Epithelial cell of proximal tubule (primary cell): ENCODE measurements around the gene STIM2. TPM values are rescaled to one million over a fixed set of nuclear protein-coding genes. Genes with fewer than 3 reads are reported as not detected.
"Not testable (repeated sequence)": the region's sequence is repeated elsewhere in the genome, so short reads cannot be mapped to it uniquely, and the experiment has no call there.

Experiments used
- DNase-seq: peaks from one replicate; pipeline ENCODE4 v3.0.0-alpha.2; 2011; ENCODE audit warnings: low read depth
- H3K4me3 ChIP-seq: 2 replicates; pipeline ENCODE4 v1.5.1; 2011; ENCODE audit warnings: low read depth, mild to moderate bottlenecking, low read length
- total RNA-seq: library from RNA; depleted of rRNA; stranded (reverse); fragments of >200 nt; gene quantifications from 2 replicates; pipeline ENCODE4 v1.2.3, GENCODE V29; 2015
- TF ChIP-seq, protein P1 (sequence below): conservative IDR thresholded peaks from 2 replicates; pipeline ENCODE4 v1.5.1; 2012; ENCODE audit warnings: low read depth, mild to moderate bottlenecking, low read length

Gene STIM2
- total RNA-seq, 1 donor from 2014 or later: 7.0 TPM

DNA sequence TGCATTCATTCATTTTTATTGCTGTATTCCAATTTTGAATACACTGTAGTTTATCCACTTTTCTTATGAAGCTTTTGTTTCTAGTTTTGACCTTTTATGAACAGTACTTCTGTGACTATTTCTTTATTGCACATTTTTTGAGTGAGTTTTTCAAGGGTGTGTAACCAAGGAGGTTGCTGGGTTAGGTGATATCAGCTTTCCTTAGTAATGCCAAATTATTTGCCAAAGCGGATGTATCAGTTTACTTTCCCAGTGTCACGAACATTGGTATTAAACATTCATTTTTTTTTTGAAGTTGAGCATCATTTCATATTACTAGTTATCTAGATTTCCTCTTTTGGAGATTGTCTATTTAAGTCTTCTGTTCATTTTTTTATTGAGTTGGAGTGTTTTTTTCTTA, 32.9 kb downstream of the STIM2 start:
- no peak for DNase-seq
- H3K4me3 ChIP-seq: no peak overlapping the region
- TF ChIP-seq, protein P1, sequence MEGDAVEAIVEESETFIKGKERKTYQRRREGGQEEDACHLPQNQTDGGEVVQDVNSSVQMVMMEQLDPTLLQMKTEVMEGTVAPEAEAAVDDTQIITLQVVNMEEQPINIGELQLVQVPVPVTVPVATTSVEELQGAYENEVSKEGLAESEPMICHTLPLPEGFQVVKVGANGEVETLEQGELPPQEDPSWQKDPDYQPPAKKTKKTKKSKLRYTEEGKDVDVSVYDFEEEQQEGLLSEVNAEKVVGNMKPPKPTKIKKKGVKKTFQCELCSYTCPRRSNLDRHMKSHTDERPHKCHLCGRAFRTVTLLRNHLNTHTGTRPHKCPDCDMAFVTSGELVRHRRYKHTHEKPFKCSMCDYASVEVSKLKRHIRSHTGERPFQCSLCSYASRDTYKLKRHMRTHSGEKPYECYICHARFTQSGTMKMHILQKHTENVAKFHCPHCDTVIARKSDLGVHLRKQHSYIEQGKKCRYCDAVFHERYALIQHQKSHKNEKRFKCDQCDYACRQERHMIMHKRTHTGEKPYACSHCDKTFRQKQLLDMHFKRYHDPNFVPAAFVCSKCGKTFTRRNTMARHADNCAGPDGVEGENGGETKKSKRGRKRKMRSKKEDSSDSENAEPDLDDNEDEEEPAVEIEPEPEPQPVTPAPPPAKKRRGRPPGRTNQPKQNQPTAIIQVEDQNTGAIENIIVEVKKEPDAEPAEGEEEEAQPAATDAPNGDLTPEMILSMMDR: no peak

DNA sequence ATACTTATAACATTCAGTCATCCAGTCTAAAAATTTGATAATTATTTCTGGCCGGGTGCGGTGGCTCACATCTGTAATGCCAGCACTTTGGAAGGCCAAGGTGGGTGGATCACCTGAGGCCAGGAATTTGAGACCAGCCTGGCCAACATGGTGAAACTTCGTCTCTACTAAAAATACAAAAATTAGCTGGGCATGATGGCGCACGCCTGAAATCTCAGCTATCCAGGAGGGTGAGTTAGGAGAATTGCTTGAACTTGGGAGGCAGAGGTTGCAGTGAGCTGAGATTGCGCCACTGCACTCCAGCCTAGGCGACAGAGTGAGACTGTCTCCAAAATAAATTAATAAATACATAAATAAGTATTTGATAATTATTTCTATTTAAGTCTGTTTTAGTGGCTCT, 34.2 kb downstream of the STIM2 start:
- H3K4me3 ChIP-seq, DNase-seq: not testable (repeated sequence)

DNA sequence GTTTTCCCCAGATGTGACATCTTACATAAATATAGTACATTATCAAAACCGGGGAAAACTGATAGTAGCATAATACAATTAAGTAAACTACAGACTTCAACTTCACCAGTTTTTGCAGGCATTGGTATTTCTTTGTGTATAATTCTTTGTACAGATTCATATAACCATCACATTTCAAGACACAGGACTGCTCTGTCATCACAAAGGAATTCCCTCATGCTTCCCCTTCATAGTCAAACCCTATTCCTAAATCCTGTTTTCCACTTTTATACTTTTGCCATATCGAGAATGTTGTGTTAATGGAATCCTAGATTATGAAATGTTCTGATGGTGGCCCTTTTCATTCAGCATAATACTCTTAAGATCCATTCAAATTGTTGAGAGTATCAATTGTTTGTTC, 36.0 kb downstream of the STIM2 start:
- DNase-seq: no peak
- no peak overlapping the region for H3K4me3 ChIP-seq
- TF ChIP-seq, protein P1: no peak

DNA sequence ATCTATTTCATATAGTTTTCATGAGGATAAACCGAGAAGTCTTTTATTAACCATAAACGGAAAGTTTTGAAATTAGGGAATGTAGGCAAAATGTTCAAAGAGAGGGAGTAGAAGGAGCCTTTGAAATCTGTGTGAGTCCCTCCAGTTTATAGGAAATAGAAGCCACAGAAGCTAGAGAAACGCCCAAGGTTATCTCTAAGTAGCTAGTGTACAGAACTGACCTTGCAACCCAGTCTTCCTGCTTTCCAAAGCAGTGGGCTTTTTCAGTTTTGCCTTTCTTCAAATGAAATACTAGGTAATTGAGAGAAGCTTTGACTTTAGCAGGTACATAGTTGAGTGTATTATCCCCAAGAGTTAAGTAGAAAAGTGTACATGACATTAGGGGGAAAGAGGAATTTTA, 39.4 kb downstream of the STIM2 start:
- TF ChIP-seq, protein P1: no peak
- no peak for DNase-seq
- H3K4me3 ChIP-seq: no peak overlapping the region

DNA sequence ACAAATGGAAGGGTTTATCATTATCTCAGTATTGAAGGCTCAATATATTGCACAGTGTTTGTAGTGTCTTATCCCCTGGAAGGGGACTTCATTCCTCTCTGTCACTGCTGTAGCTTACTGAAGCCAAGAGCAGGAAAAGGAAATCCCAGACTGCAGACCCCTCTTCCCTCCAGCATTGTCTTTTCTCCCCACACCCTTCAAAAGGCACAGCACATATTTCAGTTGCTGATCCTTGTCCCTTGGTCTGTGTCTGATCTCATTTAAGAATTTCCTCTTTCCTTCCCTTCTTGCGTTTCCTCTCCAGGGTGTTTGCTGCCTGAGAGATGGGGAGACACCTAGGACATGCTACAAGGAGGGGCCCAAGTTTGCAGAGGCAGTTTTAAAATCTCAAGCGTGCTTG, 40.1 kb downstream of the STIM2 start:
- TF ChIP-seq, protein P1: no peak
- no peak for DNase-seq
- H3K4me3 ChIP-seq: no peak overlapping the region

DNA sequence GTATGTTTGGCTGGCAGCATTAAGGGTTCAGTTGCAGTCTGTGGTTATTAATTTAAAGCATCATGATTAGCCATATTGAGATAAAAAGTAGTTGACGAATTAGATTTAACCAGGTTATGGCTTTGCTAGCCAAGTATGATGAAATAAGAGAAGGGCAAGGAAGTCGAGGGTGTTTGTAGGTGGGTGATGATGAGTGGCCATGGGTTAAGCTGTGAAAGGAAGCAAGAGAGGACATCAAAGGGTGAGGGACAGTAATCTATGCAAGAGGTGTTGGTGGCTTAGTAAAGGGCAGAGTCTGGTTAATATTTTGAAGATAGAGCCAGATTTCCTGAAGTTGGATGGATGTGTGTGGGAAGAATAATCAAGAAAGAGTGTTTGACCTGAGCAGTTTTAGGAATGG, 44.5 kb downstream of the STIM2 start:
- H3K4me3 ChIP-seq: no peak overlapping the region
- TF ChIP-seq, protein P1: no peak
- no peak for DNase-seq

DNA sequence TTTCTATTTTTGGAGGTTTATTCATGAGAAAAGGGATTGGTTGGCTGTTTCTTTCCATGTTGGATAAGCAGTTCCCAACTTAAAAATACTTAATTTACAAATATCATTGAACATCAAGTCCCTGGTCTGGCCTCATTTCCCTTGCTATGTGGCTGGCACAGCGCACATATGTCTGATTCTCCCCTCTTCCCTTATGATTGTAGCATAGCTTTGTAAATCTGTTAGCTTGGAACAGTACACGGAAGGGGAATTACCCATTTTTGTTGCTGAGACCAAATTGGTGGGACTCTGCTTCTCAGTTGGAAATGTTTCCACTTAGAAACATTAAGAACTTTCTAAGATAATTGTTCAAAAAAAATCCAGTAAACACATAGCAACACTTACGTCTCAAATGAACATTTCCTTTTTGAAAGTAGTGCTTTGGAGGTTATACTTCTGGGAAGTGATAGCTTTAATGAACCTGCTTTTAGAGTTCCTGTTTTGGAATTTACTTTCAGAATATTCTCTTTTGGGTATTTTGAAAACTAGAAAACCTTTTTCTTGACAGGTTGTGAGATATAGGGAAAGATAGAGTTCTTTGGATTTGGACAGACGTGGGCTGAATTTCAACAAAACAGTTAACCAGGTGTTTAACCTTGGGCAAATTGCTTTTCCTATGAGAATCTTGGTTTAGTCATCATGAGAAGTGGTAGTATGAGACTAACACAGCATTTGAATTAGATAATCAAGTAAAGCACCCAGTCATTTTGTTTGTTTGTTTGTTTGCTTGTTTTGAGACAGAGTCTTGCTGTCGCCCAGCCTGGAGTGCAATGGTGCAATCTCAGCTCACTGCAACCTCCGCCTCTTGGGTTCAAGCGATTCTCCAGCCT, 47.3 kb downstream of the STIM2 start:
- no peak overlapping the region for H3K4me3 ChIP-seq
- no peak for DNase-seq
- TF ChIP-seq, protein P1: no peak
